Stimulated activated CD4-positive, alpha-beta T cell treated with anti-CD3 and anti-CD28 coated beads, Interleukin-1b, Interleukin-23, amount 100 ng/mL, for 48 hours (primary cell): Measurements from ENCODE around the gene HK1.

ENCODE experiments used
- DNase-seq: peaks from one replicate; pipeline ENCODE4 v3.0.0-alpha.2; 2020

The HK1 gene

DNA sequence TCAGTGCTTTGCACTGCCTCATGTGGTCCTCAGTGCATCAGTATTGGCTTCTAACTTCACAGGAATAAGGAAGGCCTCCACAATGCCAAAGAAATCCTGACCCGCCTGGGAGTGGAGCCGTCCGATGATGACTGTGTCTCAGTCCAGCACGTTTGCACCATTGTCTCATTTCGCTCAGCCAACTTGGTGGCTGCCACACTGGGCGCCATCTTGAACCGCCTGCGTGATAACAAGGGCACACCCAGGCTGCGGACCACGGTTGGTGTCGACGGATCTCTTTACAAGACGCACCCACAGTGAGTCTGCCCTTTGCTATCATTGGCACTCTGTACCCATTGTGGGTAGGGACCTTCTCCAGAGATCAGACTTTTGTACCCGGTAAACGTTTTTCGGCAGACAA, 101.5 kb downstream of the HK1 start:
- DNase-seq, result no peak

DNA sequence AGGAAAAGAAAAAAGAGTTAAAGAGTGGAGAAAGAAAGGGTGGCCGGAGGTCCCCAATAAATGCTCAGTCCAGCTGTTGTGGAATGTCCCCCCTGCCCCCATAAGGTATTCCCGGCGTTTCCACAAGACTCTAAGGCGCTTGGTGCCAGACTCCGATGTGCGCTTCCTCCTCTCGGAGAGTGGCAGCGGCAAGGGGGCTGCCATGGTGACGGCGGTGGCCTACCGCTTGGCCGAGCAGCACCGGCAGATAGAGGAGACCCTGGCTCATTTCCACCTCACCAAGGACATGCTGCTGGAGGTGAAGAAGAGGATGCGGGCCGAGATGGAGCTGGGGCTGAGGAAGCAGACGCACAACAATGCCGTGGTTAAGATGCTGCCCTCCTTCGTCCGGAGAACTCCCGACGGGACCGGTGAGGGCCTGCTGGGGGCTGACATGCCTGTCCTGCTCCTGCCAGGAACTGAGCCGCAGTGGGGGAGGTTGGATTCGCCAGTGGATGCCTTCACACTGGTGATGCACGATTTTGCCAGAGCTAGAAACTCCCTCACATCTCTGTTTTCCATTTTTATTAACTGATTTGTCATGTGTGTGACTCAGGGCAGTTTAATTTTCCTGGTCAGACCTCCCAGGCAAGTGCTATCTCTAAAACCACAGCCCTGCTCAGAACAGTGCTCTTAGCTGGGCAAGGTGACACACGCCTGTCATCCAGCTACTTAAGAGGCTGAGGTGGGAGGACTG, 104.3 kb downstream of the HK1 start:
- DNase-seq, result no peak

DNA sequence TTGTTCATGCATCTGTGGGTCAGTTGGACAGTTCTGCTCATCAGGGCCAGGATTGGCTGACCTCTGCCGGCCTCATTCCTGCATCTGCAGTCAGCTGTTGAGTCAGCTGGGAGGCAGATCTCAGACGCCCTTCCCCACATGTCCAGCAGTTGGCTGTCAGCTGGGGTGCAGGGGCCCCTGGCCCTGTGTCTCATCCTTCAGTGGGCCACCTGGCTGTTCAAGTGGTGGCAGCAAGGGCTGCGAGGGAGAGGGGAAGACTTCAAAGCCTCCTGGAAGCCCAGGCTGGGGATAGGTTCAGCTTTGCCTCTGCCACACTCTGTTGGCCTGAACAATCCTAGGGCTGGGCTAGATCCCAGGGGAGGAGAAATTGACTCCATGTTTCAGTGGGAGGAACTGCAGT, 105.3 kb downstream of the HK1 start:
- DNase-seq, result no peak

DNA sequence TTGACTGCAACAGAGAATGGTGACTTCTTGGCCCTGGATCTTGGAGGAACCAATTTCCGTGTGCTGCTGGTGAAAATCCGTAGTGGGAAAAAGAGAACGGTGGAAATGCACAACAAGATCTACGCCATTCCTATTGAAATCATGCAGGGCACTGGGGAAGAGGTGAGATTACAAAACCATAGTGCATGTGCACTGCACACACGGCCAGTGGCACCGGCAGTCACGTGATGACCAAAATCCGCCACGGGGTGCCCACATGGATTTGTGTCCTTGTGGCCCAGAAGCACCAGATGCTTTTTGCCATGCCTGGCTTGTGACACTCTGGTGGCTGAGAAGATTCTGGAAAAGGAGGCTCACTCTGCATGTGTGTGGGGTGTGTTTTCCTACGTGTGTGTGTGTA, 106.0 kb downstream of the HK1 start:
- no peak for DNase-seq

DNA sequence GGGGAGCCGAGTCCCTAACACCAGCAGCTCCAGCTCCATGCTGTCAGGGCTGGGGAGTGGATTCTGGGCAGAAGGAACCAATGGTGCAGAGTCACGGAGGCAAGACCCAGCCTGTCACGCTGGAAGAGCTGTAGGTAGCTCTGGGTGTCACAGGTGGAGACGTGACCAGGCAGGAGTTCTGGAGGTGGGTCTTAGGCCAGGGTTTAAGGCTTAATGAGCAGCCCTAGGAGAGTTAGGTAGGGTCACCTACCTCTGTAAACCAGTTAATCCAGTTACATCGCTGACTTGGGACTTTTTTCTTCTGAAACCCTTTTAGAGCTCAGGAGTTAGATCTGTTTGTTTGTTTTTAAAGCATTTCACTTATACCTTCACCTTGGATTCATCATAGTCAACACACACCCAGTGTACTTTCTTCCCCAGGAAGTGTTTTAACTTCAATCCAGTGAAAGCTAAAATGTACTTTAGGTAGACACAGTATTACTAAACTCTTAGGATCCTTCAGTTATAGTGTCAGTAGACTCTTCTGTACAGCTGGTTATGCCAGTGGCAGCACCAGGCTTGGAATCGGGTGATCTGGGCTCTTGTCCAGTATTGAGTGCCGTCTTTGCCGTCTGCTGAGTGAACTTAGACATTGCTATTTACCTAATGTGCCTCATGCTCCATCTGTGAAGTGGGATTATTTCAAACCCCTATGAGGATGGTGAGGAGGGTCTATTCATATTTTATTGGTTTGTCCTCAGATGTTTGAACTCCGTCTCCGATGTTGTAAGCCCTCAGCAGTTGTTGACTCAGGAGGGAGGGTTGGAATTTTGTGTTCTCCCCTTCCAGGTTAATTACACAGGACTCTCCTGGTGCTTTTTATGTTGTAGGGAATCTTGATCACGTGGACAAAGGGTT, 107.4 kb downstream of the HK1 start:
- DNase-seq, result no peak

DNA sequence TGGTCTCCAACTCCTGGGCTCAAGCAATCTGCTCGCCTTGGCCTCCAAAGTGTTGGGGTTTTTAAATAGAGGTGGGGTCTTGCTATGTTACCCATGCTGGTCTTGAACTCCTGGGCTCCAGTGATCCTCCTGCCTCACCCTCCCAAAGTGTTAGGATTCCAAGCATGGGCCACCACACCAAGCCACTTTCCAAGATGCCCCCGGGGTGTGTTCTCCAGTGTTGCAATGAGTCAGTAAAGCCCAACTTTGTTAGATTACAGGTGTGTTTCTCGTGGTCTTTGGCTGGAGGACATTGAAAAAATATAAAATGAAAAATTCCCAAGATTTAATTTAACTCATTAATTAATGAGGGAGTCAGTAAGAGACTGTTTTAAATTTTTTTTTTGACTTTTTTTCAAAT, 109.2 kb downstream of the HK1 start:
- DNase-seq, result no peak

DNA sequence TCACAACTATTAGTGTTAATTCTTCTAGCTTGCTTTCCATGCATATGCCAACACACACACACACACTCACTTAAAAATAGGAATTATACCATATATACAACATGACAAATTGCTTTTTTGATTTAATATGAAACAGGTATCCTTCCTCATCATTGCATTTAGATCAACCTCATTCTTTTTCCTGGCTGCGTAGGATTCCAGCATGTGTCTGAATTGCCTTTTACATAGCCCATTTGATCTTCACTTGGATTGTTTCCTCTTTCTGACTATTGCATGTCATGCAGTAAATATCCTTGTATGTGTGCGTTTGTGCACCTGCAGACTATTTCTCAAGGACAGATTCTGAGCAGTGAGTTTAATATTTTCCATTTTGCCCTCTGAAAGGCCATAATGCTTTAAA, 110.2 kb downstream of the HK1 start:
- DNase-seq, result no peak

DNA sequence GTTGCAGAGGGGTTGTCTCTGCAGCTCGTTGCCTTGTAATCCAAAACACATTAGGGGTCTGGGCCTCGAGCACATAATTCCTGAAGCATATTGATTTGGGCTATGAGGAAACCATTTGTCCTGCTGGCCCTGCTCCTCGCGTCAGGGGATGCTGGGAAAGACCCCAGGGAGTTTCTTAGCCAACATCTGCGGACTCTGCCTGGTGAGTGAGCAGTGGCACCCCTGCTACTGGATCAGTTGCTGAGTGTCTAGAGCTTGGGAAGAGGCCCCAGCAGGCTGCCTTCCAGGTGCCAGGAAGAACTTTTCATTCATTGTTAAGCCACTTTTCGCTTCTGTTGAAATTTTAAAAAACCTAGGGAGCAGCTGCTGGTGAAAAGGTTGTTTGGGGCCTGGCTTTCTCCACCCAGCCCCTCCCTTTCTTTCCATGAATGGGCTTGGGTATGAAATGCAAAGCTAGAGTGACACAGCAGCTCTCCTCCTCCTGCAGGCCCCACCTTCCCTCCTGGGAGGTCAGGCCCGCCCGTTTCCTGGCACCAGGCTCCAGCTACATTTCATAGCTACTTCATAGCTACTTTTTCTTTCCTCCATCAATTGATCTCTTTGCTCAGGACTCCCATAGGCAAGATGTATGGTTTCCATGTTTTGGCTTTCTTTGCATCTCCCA, 111.7 kb downstream of the HK1 start:
- DNase-seq, result no peak

DNA sequence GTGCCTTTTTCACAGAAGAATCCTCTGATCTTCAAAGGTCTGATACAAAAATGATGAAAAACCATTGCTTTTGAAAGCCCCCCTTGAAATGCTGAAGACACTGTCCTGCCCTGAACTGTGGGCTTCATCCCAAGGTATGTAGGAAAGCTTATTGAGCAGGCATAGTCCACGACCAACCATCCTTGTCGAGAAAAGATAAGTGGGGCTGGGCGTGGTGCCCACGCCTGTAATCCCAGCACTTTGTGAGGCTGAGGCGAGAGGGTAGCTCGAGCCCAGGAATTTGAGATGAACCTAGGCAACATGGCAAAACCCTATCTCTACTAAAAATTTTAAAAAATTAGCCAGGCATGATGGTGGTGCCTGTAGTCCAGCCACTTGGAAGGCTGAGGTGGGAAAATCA, 112.9 kb downstream of the HK1 start:
- DNase-seq, result no peak

DNA sequence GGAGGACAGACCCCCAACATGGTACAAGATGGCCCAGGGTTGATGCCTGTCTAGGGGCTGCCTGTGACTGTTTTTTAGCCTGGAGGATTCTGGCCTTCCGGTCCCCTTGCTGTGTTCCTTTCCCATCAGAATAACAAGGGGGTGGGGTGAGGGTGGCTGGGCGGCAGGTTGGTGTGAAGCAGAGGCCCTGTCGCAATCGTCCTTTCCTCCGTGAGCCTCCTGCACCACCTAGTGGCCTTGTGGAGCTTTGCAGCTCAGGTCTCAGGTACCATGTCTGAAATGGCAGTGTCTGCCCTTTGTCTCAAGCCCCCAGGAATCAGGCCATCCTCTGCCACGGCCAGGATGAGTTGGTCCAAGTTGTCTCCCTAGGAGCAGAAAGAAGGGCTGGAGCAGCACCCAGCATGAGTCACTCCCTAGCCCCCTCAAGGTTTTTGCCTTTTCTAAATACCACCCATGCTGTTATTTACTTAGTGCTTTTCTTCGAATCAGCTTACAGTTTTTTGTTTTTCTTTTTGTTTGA, 114.2 kb downstream of the HK1 start:
- peak; percentile 79 for DNase-seq

DNA sequence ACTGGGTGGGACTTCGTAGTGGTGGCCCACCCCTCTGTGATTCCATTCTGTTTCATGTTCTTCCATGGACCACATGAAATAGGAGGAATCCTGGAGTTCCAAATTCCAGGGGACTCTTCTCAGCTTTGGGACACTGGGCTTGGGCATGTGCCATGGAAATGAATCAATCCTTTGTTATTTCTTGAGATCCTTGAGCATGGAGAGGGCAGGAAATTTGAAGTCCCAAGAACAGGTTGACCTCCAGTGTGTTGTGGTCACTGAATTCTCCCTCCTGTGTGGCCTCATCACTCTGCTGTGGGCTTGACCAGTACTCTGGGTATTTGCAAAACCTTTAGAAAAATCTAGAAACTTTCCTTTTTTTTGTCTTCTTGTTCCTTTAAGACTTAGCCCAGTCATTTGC, 115.7 kb downstream of the HK1 start:
- no peak for DNase-seq

DNA sequence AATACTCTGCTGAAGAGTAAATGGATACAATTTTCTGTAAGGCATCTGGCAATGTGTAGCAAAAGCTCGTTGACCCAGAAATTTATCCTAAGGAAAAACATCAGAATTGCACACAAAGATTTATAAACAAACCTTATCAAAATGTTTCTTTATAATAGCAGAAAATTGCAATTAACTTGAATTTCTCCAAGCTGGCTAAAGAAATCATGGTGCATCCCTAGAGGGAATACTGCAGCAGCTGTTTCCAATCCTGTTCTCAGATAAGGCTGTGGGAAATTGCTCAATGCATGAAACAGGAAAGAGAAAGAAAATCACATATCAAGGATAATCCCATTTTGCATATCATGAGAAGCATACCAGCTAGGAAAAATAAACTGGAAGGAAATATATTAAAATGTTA, 119.7 kb downstream of the HK1 start:
- DNase-seq, result no peak

DNA sequence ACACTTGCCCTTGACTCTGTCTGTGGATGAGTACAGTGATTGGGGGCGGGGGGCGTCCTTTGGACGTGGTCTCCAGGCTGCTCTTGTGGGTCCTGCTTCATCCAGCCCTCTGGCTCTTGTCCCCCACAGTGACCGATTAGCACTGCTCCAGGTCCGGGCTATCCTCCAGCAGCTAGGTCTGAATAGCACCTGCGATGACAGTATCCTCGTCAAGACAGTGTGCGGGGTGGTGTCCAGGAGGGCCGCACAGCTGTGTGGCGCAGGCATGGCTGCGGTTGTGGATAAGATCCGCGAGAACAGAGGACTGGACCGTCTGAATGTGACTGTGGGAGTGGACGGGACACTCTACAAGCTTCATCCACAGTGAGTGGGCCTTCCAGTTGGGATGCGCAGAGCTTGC, 120.2 kb downstream of the HK1 start:
- no peak for DNase-seq

DNA sequence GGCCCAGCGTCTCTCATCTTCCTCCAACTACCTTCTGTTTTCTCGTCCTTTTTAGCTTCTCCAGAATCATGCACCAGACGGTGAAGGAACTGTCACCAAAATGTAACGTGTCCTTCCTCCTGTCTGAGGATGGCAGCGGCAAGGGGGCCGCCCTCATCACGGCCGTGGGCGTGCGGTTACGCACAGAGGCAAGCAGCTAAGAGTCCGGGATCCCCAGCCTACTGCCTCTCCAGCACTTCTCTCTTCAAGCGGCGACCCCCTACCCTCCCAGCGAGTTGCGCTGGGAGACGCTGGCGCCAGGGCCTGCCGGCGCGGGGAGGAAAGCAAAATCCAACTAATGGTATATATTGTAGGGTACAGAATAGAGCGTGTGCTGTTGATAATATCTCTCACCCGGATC, 122.6 kb downstream of the HK1 start:
- DNase-seq, result no peak

DNA sequence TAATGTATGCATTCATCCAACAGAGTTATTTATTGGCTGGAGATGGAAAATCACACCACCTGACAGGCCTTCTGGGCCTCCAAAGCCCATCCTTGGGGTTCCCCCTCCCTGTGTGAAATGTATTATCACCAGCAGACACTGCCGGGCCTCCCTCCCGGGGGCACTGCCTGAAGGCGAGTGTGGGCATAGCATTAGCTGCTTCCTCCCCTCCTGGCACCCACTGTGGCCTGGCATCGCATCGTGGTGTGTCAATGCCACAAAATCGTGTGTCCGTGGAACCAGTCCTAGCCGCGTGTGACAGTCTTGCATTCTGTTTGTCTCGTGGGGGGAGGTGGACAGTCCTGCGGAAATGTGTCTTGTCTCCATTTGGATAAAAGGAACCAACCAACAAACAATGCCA, 123.1 kb downstream of the HK1 start:
- DNase-seq, result no peak

DNA sequence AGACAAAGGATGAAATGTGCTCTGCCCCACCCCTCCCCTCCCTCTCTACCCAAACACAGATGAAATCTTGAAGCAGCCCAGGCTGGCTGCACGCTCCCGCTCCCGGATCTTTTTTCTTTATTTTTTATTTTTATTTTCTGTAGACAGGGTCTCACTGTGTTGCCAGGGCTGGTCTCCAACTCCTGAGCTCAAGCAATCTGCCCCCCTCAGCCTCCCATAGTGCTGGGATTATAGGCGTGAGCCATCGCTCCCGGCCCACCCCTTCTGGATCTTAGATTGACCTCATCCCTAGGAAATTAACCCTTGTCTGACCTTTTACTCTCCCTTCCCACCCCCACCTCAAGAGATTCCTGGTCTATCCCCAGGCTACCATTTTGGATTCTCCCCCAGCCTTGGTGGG, 124.1 kb downstream of the HK1 start:
- no peak for DNase-seq

DNA sequence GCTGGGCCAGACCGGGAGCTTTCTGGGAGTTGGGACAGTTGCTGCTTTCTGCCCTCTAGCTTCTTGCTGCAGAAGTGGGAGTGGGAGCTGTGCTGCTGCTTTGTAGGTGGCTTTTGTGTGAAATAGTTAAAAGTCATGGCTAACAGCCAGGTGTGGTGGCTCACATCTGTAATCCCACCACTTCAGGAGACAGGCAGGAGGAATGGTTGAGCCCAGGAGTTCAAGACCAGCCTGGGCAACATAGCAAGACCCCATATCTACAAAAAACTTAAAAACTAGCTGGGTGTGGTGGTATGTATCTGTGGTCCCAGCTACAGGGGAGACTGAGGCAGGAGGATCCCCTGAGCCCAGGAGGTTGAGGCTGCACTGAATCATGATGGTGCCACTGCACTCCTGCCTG, 124.8 kb downstream of the HK1 start:
- no peak for DNase-seq

DNA sequence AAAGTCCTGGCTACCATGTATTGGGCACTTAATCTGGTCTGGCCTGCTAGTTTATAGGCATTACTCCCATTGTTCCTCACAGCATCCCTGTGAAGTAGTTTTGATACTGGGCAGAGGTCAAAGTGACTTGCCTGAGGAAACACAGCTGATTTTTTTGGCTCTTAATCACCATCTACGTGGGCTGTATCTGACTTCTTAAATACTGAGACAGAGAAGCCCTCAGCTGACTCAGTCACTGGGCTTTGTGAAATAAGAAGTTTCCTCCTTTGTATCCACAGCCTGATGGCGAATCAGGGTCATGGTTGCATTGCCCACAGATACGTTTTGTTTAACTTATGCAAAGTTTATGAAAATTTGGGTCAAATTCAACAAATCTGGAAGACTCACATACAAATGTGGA, 125.2 kb downstream of the HK1 start:
- DNase-seq, result no peak

DNA sequence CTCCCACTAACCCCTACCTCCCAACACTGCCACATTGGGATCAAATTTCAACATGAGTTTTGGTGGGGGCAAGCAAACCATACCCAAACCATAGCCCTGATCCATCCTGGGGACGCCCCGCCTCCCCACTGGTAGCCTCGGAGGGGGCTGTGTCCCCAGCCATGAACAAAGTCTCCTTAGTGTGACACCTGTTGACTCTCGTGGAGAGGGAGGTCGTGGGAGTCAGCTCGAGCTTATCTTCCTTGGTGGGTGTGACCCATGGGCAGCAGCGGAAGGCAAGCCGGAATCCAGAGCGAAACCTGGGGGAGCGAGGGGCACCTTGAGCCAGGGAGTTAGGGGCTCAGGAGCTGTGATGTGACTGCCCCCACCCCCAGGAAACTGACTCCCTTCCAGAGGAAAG, 126.5 kb downstream of the HK1 start:
- no peak for DNase-seq

DNA sequence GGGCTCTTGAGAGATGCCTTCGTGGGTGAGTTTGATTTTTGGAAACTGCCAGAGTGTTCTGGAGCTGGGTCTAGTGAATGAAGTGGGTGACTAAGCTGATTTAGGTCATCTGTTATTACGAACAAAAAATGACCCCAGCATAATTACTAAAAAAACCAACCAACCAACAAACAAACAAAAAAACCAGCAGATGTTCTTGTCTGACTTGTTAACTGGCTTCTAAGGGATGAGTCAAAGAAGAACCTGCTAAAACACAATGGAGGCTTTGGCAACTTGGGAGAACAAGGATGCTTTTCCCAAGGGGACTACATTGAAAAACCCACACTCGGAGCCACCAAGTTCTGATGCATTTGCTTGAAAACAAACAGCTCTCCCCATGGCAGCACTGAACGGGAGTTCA, 126.9 kb downstream of the HK1 start:
- no peak for DNase-seq

DNA sequence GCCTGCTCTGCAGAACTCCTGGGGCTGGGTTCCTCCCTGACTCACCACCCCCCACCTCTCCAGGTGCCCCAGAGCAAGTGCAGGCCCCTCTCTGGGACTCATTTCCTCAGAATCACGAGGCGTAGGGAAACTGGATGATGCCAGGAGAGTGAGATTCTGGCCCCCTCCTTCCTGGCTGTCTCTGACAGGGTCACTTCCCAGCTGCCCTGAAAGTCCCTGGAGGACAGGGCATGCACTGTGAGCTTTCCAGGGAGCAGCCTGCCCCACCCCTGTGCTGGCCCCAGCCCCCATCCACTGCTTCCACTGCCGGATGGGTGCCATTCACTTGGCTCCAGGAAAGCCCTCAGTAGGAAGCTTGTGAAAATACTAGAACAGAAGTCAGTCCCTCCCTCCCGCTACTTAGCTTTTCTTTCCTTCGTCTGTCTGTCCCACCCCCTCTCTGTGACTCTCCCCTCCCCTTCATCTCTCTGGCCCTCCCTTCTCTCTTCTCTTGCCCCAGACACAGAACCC, 128.1 kb downstream of the HK1 start:
- DNase-seq, result no peak

DNA sequence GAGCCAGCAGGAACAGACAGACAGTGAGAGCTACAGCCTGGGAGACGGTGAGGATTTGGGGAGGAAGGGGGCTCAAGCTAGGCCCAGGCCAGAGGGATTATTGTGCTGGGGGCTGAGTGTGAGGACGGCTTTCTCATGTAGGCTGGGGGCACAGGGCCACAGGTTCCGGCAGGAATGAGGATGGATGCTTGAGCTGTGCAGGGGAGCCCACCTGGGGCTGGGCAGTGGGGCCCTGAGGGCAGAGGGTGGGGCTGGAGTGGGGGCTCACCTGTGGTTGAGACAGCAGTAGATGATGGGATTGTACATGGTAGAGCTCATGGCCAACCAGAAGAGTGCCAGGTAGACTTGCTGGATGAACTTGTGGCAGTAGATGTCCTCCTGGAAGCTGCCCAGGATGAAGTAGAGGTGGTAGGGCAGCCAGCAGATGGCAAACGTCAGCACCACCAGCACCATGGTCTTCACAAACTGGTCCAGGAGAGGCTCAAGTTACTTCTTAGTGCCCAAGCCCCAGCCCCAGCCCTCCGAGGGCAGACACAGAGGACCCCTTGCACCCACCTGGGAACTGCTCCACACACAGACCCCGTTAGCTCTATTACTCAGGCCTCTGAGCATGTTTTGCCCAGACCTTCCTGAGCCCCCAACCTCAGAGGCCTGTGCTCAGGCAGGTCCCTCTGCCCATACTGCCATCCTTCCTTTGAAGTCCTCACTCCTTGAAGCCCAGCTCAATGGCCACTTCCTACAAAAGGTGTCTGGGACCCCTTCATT, 128.7 kb downstream of the HK1 start:
- DNase-seq, result no peak
